OCI-LY7 (cell line): ENCODE measurements around the gene LUZP1. TPM values are rescaled to one million over a fixed set of nuclear protein-coding genes. Genes with fewer than 3 reads are reported as not detected.

ENCODE experiments used
- BruUV-seq: library from RNA; stranded (reverse); fragments of 400-500 nt; replicated peaks from 2 replicates; lab custom pipeline; 2021; lab: Mats Ljungman, UMichigan
- CTCF ChIA-PET: fragments of 300-600 bp; sonication (Branson Sonifier 250); formaldehyde crosslinking; loops from one replicate; lab custom pipeline; 2022; ENCODE audit warnings: antibody characterized with exemption; ENCODE audit not compliant: unreplicated experiment; lab: Charles Lee
- POLR2A ChIA-PET: fragments of 300-600 bp; sonication (Branson Sonifier 250); formaldehyde crosslinking; loops from one replicate; lab custom pipeline; 2022; ENCODE audit warnings: antibody characterized with exemption; lab: Charles Lee
- DNase-seq: peaks from one replicate; pipeline ENCODE4 v3.0.0-alpha.2; 2015; ENCODE audit warnings: low spot score
- H2AFZ ChIP-seq: fragments of 200-600 bp; sonication (generic), shearing (Covaris generic); 2 replicates; pipeline ENCODE4 v1.6.1; 2014; ENCODE audit warnings: mild to moderate bottlenecking, antibody characterized with exemption, low read length, moderate library complexity
- H3K27ac ChIP-seq: fragments of 200-600 bp; sonication (generic); 2 replicates; pipeline ENCODE4 v1.5.1; 2014; ENCODE audit warnings: mixed run types, low read depth, mild to moderate bottlenecking, moderate library complexity, low read length, inconsistent platforms; ENCODE audit not compliant: poor library complexity, severe bottlenecking
- H3K36me3 ChIP-seq: fragments of 200-600 bp; sonication (generic); 2 replicates; pipeline ENCODE4 v1.6.1; 2014; ENCODE audit warnings: mild to moderate bottlenecking, antibody characterized with exemption, low read length, moderate library complexity, mixed read lengths; ENCODE audit not compliant: insufficient read depth
- H3K4me1 ChIP-seq: fragments of 200-600 bp; sonication (generic); 2 replicates; pipeline ENCODE4 v1.5.1; 2014; ENCODE audit warnings: mild to moderate bottlenecking, low read length; ENCODE audit not compliant: insufficient read depth, poor library complexity, severe bottlenecking
- H3K4me2 ChIP-seq: fragments of 200-600 bp; sonication (generic); 2 replicates; pipeline ENCODE4 v1.6.1; 2014; ENCODE audit warnings: mild to moderate bottlenecking, low read length
- H3K4me3 ChIP-seq: fragments of 200-600 bp; sonication (generic); 2 replicates; pipeline ENCODE4 v1.5.1; 2014; ENCODE audit warnings: mild to moderate bottlenecking, low read depth, low read length; ENCODE audit not compliant: poor library complexity, severe bottlenecking
- H3K79me2 ChIP-seq: fragments of 200-600 bp; sonication (generic); 2 replicates; pipeline ENCODE4 v1.6.1; 2016; ENCODE audit warnings: low read depth, mild to moderate bottlenecking, low read length, moderate library complexity, mixed read lengths; ENCODE audit not compliant: insufficient read depth
- H3K9me2 ChIP-seq: fragments of 200-600 bp; sonication (generic); 2 replicates; pipeline ENCODE4 v1.6.1; 2016; ENCODE audit warnings: mild to moderate bottlenecking, low read length, mixed read lengths; ENCODE audit not compliant: insufficient read depth
- H3K9me3 ChIP-seq: fragments of 200-600 bp; sonication (generic); 2 replicates; pipeline ENCODE4 v1.6.1; 2014; ENCODE audit warnings: mild to moderate bottlenecking, mixed run types, low read length, mixed read lengths
- H4K20me1 ChIP-seq: fragments of 200-600 bp; sonication (generic); 2 replicates; pipeline ENCODE4 v1.6.1; 2014; ENCODE audit warnings: mild to moderate bottlenecking, antibody characterized with exemption, low read length, moderate library complexity, mixed read lengths; ENCODE audit not compliant: insufficient read depth
- EZH2phosphoT487 ChIP-seq: fragments of 200-600 bp; sonication (generic); IDR thresholded peaks from 2 replicates; pipeline ENCODE4 v1.6.1; 2018; ENCODE audit warnings: low read depth, borderline replicate concordance, mild to moderate bottlenecking, mixed run types, antibody characterized with exemption, low read length, moderate library complexity, mixed read lengths
- intact Hi-C: fragments of 100-400 bp; cut with micrococcal nuclease; formaldehyde crosslinking; loops from one replicate; pipeline ENCODE4 v1.10.0; 2022; ENCODE audit not compliant: unreplicated experiment
- total RNA-seq, 2 experiments: library from RNA; depleted of rRNA in 1 of 2; stranded (reverse); fragments of >200 nt in 1 of 2; shearing (Covaris generic) in 1 of 2; gene quantifications; 2 replicates each; pipeline ENCODE4 v1.2.3, GENCODE V29; 2014 to 2022
- TF ChIP-seq, protein P1 (sequence below): fragments of 200-600 bp; sonication (generic); conservative IDR thresholded peaks from 2 replicates; pipeline ENCODE4 v1.5.1; 2014; ENCODE audit warnings: mild to moderate bottlenecking, antibody characterized with exemption, low read length, moderate library complexity, mixed read lengths

The LUZP1 gene
- total RNA-seq, 2 experiments from 2014 or later: 7.6 to 13.6 TPM

DNA sequence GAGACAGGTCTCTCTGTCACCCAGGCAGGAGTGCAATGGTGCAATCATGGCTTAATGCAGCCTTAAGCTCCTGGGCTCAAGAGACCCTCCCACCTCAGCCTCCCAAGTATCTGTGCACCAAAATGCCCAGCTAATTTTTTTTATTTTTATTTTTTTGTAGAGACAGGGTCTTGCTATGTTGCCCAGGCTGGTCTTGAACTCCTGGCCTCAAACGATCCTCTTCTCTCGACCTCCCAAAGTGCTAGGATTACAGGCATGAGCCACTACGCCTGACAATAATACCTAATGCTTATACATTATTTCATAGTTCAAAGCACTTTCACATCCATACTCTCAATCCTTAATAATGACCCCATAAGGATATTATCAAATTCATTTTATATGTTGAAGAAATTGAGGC is 48.3 kb downstream of the LUZP1 start:
- TF ChIP-seq EZH2phosphoT487: no peak
- TF ChIP-seq, protein P1, sequence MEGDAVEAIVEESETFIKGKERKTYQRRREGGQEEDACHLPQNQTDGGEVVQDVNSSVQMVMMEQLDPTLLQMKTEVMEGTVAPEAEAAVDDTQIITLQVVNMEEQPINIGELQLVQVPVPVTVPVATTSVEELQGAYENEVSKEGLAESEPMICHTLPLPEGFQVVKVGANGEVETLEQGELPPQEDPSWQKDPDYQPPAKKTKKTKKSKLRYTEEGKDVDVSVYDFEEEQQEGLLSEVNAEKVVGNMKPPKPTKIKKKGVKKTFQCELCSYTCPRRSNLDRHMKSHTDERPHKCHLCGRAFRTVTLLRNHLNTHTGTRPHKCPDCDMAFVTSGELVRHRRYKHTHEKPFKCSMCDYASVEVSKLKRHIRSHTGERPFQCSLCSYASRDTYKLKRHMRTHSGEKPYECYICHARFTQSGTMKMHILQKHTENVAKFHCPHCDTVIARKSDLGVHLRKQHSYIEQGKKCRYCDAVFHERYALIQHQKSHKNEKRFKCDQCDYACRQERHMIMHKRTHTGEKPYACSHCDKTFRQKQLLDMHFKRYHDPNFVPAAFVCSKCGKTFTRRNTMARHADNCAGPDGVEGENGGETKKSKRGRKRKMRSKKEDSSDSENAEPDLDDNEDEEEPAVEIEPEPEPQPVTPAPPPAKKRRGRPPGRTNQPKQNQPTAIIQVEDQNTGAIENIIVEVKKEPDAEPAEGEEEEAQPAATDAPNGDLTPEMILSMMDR: no peak
- Histone ChIP-seq H3K27ac (no peak overlapping the region), H3K4me3 (no peak overlapping the region), H3K9me2 (no peaks in the 10 kb centered on the region), H3K79me2 (peaks cover 32% of the 10 kb centered on the region; the same call in 1 of the 2 replicates), H3K9me3 (no peaks in the 10 kb centered on the region), H4K20me1 (0 out of 2 replicates have a peak, but pooled peaks cover 9% of the 10 kb centered on the region), H3K36me3 (no peaks in the 10 kb centered on the region), H3K4me1 (peaks cover 18% of the 10 kb centered on the region), H3K4me2 (no peak overlapping the region), H2AFZ (no peak overlapping the region)
- ChIA-PET POLR2A (interaction anchor here (0.8 to 1.0 kb wide), 2 partner anchors 27 to 138 kb away, joined by 3 read pairs; no protein-coding TSS in a partner anchor), CTCF (interaction anchor here (1.6 kb wide), 1 partner anchor 11 kb away, joined by 3 read pairs; no protein-coding TSS in a partner anchor)
- no TSS peak for BruUV-seq
- intact Hi-C loops: no loop called here
- DNase-seq: no peak

- no peak overlapping the region for H2AFZ ChIP-seq
- intact Hi-C loops: no loop called here
- POLR2A ChIA-PET: interaction anchor here (0.5 to 1.1 kb wide), 6 partner anchors 9 to 646 kb away, joined by 3 to 5 read pairs (median 3); no protein-coding TSS in a partner anchor
- no peaks in the 10 kb centered on the region for H3K36me3 ChIP-seq
- H3K4me3 ChIP-seq: no peak overlapping the region
- CTCF ChIA-PET: interaction anchor here (1.1 to 1.6 kb wide), 2 partner anchors 9 to 65 kb away, joined by 3 to 6 read pairs; no protein-coding TSS in a partner anchor
- H3K9me3 ChIP-seq: no peaks in the 10 kb centered on the region
- DNase-seq: no peak
- H3K9me2 ChIP-seq: no peaks in the 10 kb centered on the region
- no peak for TF ChIP-seq EZH2phosphoT487
- TF ChIP-seq, protein P1: no peak
- BruUV-seq: no TSS peak
- peak overlapping the region; percentile 51 for H3K4me2 ChIP-seq
- peaks cover 40% of the 10 kb centered on the region; the same call in 1 of the 2 replicates for H3K79me2 ChIP-seq
- H4K20me1 ChIP-seq: 0 out of 2 replicates have a peak, but pooled peaks cover 14% of the 10 kb centered on the region
- H3K4me1 ChIP-seq: peaks cover 27% of the 10 kb centered on the region
- H3K27ac ChIP-seq: no peak overlapping the region
Measured at GRCh38 chr1:23118957-23119792, 49.5 kb downstream of the LUZP1 start.
